HepG2 (cell line): ENCODE measurements around the gene BAIAP3. TPM values are rescaled to one million over a fixed set of nuclear protein-coding genes. Genes with fewer than 3 reads are reported as not detected.

ENCODE experiments used
- AKNA ChIP-seq: sonication (generic); formaldehyde crosslinking; IDR thresholded peaks from 2 replicates; pipeline ENCODE4 v1.4.0; 2020; ENCODE audit warnings: missing genetic modification reagents, borderline replicate concordance
- GMEB1 ChIP-seq: sonication (generic); formaldehyde crosslinking; IDR thresholded peaks from 2 replicates; pipeline ENCODE4 v1.5.1; 2020; ENCODE audit warnings: missing genetic modification reagents, mild to moderate bottlenecking, borderline replicate concordance
- KLF16 ChIP-seq, 2 experiments: sonication (generic) in 1 of 2; formaldehyde crosslinking in 1 of 2; IDR thresholded peaks; 2 replicates each; pipeline versions ENCODE4 v1.6.1 to v1.8.0; 2016 to 2023; ENCODE audit warnings: missing genetic modification reagents in 2 of 2, missing compliant biosample characterization in 1 of 2
- MTERF4 ChIP-seq: sonication (generic); formaldehyde crosslinking; IDR thresholded peaks from 2 replicates; pipeline ENCODE4 v1.8.0; 2023; ENCODE audit warnings: mild to moderate bottlenecking, missing genetic modification reagents
- PRDM4 ChIP-seq: sonication (generic); formaldehyde crosslinking; IDR thresholded peaks from 2 replicates; pipeline ENCODE4 v1.9.0; 2021; ENCODE audit warnings: missing genetic modification reagents, borderline replicate concordance
- RXRB ChIP-seq: IDR thresholded peaks from 2 replicates; pipeline ENCODE4 v1.6.1; 2016; ENCODE audit warnings: borderline replicate concordance, missing genetic modification reagents, missing compliant biosample characterization
- SALL1 ChIP-seq: sonication (generic); formaldehyde crosslinking; IDR thresholded peaks from 2 replicates; pipeline ENCODE4 v1.8.0; 2022; ENCODE audit warnings: mild to moderate bottlenecking, missing genetic modification reagents
- TOPORS ChIP-seq: sonication (generic); formaldehyde crosslinking; IDR thresholded peaks from 2 replicates; pipeline ENCODE4 v1.8.0; 2023; ENCODE audit warnings: mild to moderate bottlenecking, missing genetic modification reagents
- ZBTB42 ChIP-seq: sonication (generic); formaldehyde crosslinking; IDR thresholded peaks from 2 replicates; pipeline ENCODE4 v1.5.0; 2020; ENCODE audit warnings: mild to moderate bottlenecking, missing genetic modification reagents
- ZBTB43 ChIP-seq: sonication (generic); formaldehyde crosslinking; conservative IDR thresholded peaks from 2 replicates; pipeline ENCODE4 v1.4.0; 2020; ENCODE audit warnings: missing genetic modification reagents
- ZFP36 ChIP-seq: fragments of 150-350 bp; IDR thresholded peaks from 2 replicates; pipeline ENCODE4 v1.6.1; 2018; ENCODE audit warnings: borderline replicate concordance, low read length, low read depth; ENCODE audit not compliant: partially characterized antibody
- ZNF138 ChIP-seq: sonication (generic); formaldehyde crosslinking; IDR thresholded peaks from 2 replicates; pipeline ENCODE4 v1.5.0; 2020; ENCODE audit warnings: mild to moderate bottlenecking, low read depth, missing genetic modification reagents
- ZNF331 ChIP-seq: sonication (generic); formaldehyde crosslinking; IDR thresholded peaks from 2 replicates; pipeline ENCODE4 v1.4.0; 2020; ENCODE audit warnings: missing genetic modification reagents
- ZNF713 ChIP-seq: sonication (generic); formaldehyde crosslinking; IDR thresholded peaks from 2 replicates; pipeline ENCODE4 v1.4.0; 2020; ENCODE audit warnings: mild to moderate bottlenecking, missing genetic modification reagents
- polyA plus RNA-seq, 8 experiments: library from polyadenylated mRNA; depleted of rRNA in 3 of 8; stranded (reverse) in 7 of 8; unstranded in 1 of 8; fragments of >200 nt; fragmentation: Illumina TruSeq in 4 of 8; extraction: Trizol in 4 of 8; gene quantifications; 2 replicates each; pipeline versions ENCODE4 v1.2.1 to v1.2.3, GENCODE V29; 2011 to 2016; ENCODE audit warnings: low read depth in 4 of 8, missing spikeins in 1 of 8, mixed read lengths in 1 of 8; ENCODE audit not compliant: insufficient read depth in 1 of 8
- total RNA-seq, 5 experiments: library from RNA; depleted of rRNA; stranded (reverse); fragments of >200 nt; fragmentation: Illumina TruSeq; extraction: Trizol; gene quantifications; 2 replicates each; pipeline ENCODE4 v1.2.3, GENCODE V29; 2016; ENCODE audit warnings: low read depth in 1 of 5

BAIAP3 gene
- total and polyA plus RNA-seq, 2 of the 13 experiments (the other 11 are each of a cell fraction or from before 2014, with no cell fraction given): 3.2 to 5.7 TPM

GRCh38 chr16:1331712-1332617 is 1.5 kb upstream of the BAIAP3 start (continued):
- TF ChIP-seq ZFP36 (no peak), MTERF4 (CRISPR knock-in tag) (peak; percentile 23; the same call in 1 of the 2 replicates), ZNF713 (no peak), ZBTB43 (CRISPR knock-in tag) (no peak), KLF16 (CRISPR knock-in tag; IDR thresholded peaks at IDR 0.05) (no peak), AKNA (CRISPR knock-in tag) (no peak), ZBTB42 (peak; percentile 21; the same call in 1 of the 2 replicates), PRDM4 (CRISPR knock-in tag) (no peak), ZNF138 (CRISPR knock-in tag) (no peak), ZNF331 (CRISPR knock-in tag) (peak; percentile 54; the same call in 1 of the 2 replicates), GMEB1 (CRISPR knock-in tag) (no peak), SALL1 (CRISPR knock-in tag) (peak; percentile 48), TOPORS (no peak), RXRB (CRISPR knock-in tag) (peak; percentile 31; the same call in 1 of the 2 replicates)
